ENCODE data around the gene SCN2A.
"Not testable (repeated sequence)": the region's sequence is repeated elsewhere in the genome, so short reads cannot be mapped to it uniquely, and the experiment has no call there.

Gene SCN2A

GRCh38 chr2:165313509-165313908 lies 74.3 kb downstream of the SCN2A start:
- no peak for DNase-seq (ENCODE audit: low read depth)
- TF ChIP-seq CTCF (IDR thresholded peaks at IDR 0.05; ENCODE audit: control insufficient read depth, insufficient read depth, low read depth, low read length, missing control alignments), result no peak

GRCh38 chr2:165328272-165328671 lies 89.1 kb downstream of the SCN2A start:
- H3K4me3 ChIP-seq (ENCODE audit: control insufficient read depth, low read depth, low read length), result no peak overlapping the region
- TF ChIP-seq CTCF (IDR thresholded peaks at IDR 0.05; ENCODE audit: control insufficient read depth, insufficient read depth, low read depth, low read length, missing control alignments), result no peak
- DNase-seq (ENCODE audit: low read depth), result no peak

More at GRCh38 chr2:165313509-165313908, 74.3 kb downstream of the SCN2A start:
- H3K4me3 ChIP-seq (ENCODE audit: control insufficient read depth, low read depth, low read length), result no peak overlapping the region

GRCh38 chr2:165344276-165344675 lies 105.1 kb downstream of the SCN2A start:
- DNase-seq (ENCODE audit: low read depth); H3K4me3 ChIP-seq (ENCODE audit: control insufficient read depth, low read depth, low read length): not testable (repeated sequence)

GRCh38 chr2:165348441-165348840 lies 109.2 kb downstream of the SCN2A start:
- no peak for DNase-seq (ENCODE audit: low read depth)
- TF ChIP-seq CTCF (IDR thresholded peaks at IDR 0.05; ENCODE audit: control insufficient read depth, insufficient read depth, low read depth, low read length, missing control alignments), result no peak
- H3K4me3 ChIP-seq (ENCODE audit: control insufficient read depth, low read depth, low read length), result no peak overlapping the region

- no peak for DNase-seq (ENCODE audit: low read depth)
- TF ChIP-seq CTCF (IDR thresholded peaks at IDR 0.05; ENCODE audit: control insufficient read depth, insufficient read depth, low read depth, low read length, missing control alignments), result no peak
- no peak overlapping the region for H3K4me3 ChIP-seq (ENCODE audit: control insufficient read depth, low read depth, low read length)
Observed at GRCh38 chr2:165349181-165349580, 110.0 kb downstream of the SCN2A start.

- H3K4me3 ChIP-seq (ENCODE audit: control insufficient read depth, low read depth, low read length), result no peak overlapping the region
- no peak for TF ChIP-seq CTCF (IDR thresholded peaks at IDR 0.05; ENCODE audit: control insufficient read depth, insufficient read depth, low read depth, low read length, missing control alignments)
- peak; percentile 18 for DNase-seq (ENCODE audit: low read depth)
Observed at GRCh38 chr2:165357758-165358157, 118.5 kb downstream of the SCN2A start.

GRCh38 chr2:165361514-165361913 lies 122.3 kb downstream of the SCN2A start:
- H3K4me3 ChIP-seq (ENCODE audit: control insufficient read depth, low read depth, low read length), result no peak overlapping the region
- TF ChIP-seq CTCF (IDR thresholded peaks at IDR 0.05; ENCODE audit: control insufficient read depth, insufficient read depth, low read depth, low read length, missing control alignments), result no peak
- DNase-seq (ENCODE audit: low read depth), result no peak
